Neutrophil (primary cell): Measurements from ENCODE around the gene SLC35A2.

Source experiments
- H3K27ac ChIP-seq: fragments of 200-600 bp; sonication (generic); 2 replicates; pipeline ENCODE4 v1.5.1; 2016; ENCODE audit warnings: mild to moderate bottlenecking, moderate library complexity
- H3K27me3 ChIP-seq: fragments of 200-600 bp; sonication (generic); 2 replicates; pipeline ENCODE4 v1.6.0; 2016; ENCODE audit warnings: mild to moderate bottlenecking
- H3K36me3 ChIP-seq: fragments of 200-600 bp; sonication (generic); 2 replicates; pipeline ENCODE4 v1.5.1; 2017
- H3K4me1 ChIP-seq, 2 experiments: fragments of 200-600 bp in 1 of 2; sonication (generic) in 1 of 2; 1 replicate in 1 of 2; 2 replicates in 1 of 2; pipeline versions ENCODE4 v1.5.1 to v1.6.1; 2013 to 2016; ENCODE audit warnings: low read depth in 1 of 2, low read length in 1 of 2, mild to moderate bottlenecking in 1 of 2, moderate library complexity in 1 of 2; ENCODE audit not compliant: control insufficient read depth in 1 of 2, insufficient read depth in 1 of 2
- H3K4me3 ChIP-seq, 2 experiments: fragments of 200-600 bp in 1 of 2; sonication (generic) in 1 of 2; 1 replicate in 1 of 2; 2 replicates in 1 of 2; pipeline ENCODE4 v1.5.1; 2013 to 2016; ENCODE audit warnings: low read depth in 1 of 2, low read length in 1 of 2, mild to moderate bottlenecking in 1 of 2, moderate library complexity in 1 of 2
- H3K9me3 ChIP-seq: fragments of 200-600 bp; sonication (generic); 2 replicates; pipeline ENCODE4 v1.5.1; 2016
- TF ChIP-seq, protein P1 (sequence below): fragments of 200-600 bp; sonication (generic); IDR thresholded peaks from 2 replicates; pipeline ENCODE4 v1.5.1; 2016; ENCODE audit warnings: antibody characterized with exemption

The SLC35A2 gene

DNA sequence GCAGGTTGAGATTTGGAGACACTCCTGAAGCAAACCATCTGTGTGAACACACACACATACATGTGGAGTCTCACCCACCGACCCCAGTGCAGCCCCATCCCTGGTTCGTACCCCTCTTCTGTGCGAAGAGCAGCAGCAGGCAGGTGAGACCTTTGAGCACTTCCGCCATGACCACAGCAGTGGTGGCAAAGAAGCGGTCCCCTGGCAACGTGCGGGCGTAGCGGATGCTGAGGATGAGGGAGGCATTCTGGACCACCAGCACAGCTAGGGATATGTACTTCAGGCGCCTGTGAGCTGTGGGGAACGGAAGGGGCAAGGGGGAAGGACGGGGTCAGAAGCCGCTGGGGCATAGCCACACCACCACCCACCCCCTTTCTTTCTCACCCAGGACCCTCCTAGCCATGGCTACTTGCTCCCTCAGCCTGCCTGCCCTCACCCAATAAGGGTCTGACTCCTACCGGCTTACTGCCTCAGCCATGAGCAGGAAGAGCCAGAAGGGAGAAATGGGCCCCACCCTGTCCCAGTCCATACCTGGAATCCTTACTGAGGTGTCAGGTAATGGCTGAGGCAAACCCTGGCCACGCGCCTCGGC is 1.6 kb downstream of the SLC35A2 start:
- H3K4me3 ChIP-seq = no peak overlapping the region
- peaks cover 32 to 36% of the 10 kb centered on the region in 2 experiments for H3K4me1 ChIP-seq
- peaks cover 40% of the 10 kb centered on the region for H3K36me3 ChIP-seq
- peak overlapping the region; percentile 68 for H3K27ac ChIP-seq
- H3K27me3 ChIP-seq = no peaks in the 10 kb centered on the region
- TF ChIP-seq, protein P1, sequence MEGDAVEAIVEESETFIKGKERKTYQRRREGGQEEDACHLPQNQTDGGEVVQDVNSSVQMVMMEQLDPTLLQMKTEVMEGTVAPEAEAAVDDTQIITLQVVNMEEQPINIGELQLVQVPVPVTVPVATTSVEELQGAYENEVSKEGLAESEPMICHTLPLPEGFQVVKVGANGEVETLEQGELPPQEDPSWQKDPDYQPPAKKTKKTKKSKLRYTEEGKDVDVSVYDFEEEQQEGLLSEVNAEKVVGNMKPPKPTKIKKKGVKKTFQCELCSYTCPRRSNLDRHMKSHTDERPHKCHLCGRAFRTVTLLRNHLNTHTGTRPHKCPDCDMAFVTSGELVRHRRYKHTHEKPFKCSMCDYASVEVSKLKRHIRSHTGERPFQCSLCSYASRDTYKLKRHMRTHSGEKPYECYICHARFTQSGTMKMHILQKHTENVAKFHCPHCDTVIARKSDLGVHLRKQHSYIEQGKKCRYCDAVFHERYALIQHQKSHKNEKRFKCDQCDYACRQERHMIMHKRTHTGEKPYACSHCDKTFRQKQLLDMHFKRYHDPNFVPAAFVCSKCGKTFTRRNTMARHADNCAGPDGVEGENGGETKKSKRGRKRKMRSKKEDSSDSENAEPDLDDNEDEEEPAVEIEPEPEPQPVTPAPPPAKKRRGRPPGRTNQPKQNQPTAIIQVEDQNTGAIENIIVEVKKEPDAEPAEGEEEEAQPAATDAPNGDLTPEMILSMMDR = no peak
- H3K9me3 ChIP-seq = no peaks in the 10 kb centered on the region

DNA sequence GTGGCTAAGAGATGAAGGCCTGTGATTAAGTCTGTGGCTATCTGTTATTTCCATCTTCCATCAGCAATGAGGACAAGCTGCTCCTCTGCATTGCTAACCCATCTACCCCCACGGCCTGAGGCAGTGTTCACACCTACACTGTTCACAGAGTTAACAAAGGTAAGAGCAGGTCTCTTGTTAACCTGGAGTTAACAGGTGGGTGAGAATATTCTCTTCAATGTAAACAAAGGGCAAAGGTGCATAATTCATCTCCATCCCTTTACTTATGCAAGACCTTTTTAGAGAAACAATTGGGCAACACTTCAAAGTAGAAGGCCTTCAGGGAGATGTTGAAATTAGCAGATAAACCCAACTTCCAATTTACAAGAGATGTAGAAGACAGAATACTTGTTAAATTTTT is 2.8 kb downstream of the SLC35A2 start:
- Histone ChIP-seq H3K36me3 (peaks cover 33% of the 10 kb centered on the region), H3K27me3 (no peaks in the 10 kb centered on the region), H3K4me3 (no peak overlapping the region), H3K9me3 (no peaks in the 10 kb centered on the region), H3K4me1 (peaks cover 32 to 36% of the 10 kb centered on the region in 2 experiments), H3K27ac (peak overlapping the region; percentile 68)
- TF ChIP-seq, protein P1 = no peak

DNA sequence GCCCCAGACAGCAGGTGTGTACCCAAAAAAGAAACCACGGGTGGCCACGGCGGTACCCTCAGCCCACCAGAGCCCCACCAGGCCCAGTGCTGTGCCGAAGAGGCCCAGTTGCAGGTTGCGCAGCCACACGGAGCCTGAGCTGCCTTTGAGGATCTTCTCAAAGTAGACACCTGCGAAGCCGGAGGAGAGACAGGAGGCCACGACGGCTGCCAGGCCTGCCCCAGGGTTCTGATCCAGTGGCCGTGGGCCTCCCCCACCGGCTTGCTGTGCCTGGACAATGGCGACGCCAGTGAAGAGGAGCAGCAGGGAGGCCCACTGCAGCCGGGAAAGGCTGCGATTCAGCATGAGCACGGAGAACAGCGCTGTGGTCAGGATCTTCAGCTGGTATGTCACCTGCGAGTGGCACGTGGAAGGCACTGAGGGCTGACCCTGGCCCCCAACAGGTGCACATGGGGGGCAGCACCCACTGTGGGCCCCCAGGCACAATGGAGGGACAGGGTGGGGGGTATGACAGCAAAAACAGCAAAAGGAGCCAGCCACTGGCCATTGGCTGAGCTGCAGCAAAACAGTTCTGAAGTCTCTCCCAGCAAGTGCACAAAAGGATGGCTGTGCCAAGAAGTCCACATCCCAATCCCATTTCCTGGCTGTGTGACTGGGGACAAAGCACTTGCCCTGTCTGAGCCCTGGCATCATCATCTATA is 6.2 kb downstream of the SLC35A2 start:
- H3K36me3 ChIP-seq = peaks cover 42% of the 10 kb centered on the region
- TF ChIP-seq, protein P1 = no peak
- no peak overlapping the region for H3K27ac ChIP-seq
- H3K4me3 ChIP-seq = no peak overlapping the region
- no peaks in the 10 kb centered on the region for H3K27me3 ChIP-seq
- peaks cover 15 to 17% of the 10 kb centered on the region in 2 experiments for H3K4me1 ChIP-seq
- no peaks in the 10 kb centered on the region for H3K9me3 ChIP-seq

DNA sequence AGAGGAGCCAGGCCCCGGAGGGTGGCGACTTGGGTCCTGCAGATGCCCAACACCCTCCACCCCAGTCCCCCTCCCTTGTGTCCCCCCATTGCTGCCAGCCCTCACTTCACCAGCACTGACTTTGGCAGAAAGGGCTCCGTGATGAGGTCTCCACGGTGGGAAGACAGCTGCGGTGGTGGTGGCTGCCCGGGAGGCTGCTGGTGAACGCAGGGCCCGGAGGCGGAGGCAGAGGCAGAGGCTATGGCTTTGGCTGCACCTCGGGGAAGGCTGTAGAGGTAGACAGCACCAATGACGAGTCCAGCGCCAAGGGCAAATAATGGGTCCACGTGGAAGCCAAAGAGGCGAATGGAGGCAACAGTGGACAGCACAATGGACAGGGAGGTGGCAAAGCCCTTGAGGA is 6.8 kb downstream of the SLC35A2 start:
- TF ChIP-seq, protein P1 = no peak
- no peak overlapping the region for H3K27ac ChIP-seq
- no peaks in the 10 kb centered on the region for H3K9me3 ChIP-seq
- H3K4me1 ChIP-seq = peaks cover 13 to 17% of the 10 kb centered on the region in 2 experiments
- peaks cover 42% of the 10 kb centered on the region for H3K36me3 ChIP-seq
- H3K27me3 ChIP-seq = no peaks in the 10 kb centered on the region
- H3K4me3 ChIP-seq = no peak overlapping the region

DNA sequence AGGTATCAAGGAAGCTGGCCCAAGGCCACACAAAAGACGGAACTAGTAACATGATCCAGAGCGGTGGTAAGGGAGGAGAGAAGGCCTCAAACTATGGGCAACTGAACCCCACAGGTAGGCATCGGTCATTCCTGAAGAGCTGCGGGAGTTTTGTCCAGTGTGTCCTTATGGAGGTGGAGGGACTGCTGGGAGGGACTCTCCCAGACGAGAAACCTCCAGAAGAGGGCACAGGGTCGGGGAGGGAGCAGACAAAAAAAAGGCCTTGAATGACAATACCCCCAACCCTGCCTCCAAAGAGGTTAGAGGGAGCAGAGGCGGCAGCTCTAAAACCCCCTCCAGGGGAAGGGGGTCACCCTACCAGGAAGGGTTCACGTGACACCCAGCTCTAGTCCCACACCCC is 7.3 kb downstream of the SLC35A2 start:
- H3K4me1 ChIP-seq = peaks cover 10 to 14% of the 10 kb centered on the region in 2 experiments
- H3K4me3 ChIP-seq = no peak overlapping the region
- H3K27ac ChIP-seq = no peak overlapping the region
- TF ChIP-seq, protein P1 = no peak
- no peaks in the 10 kb centered on the region for H3K9me3 ChIP-seq
- peaks cover 42% of the 10 kb centered on the region for H3K36me3 ChIP-seq
- H3K27me3 ChIP-seq = no peaks in the 10 kb centered on the region
